ENCODE measurements around the gene MIGA1.

MIGA1 gene

GRCh38 chr1:77925518-77925917, 146.1 kb downstream of the MIGA1 start:
- DNase-seq (ENCODE audit: low read depth) = no peak

GRCh38 chr1:77925956-77926355, 146.5 kb downstream of the MIGA1 start:
- no peak for DNase-seq (ENCODE audit: low read depth)

- DNase-seq (ENCODE audit: low read depth) = no peak
These were observed 147.3 kb downstream of the MIGA1 start for GRCh38 chr1:77926561-77927357.

- DNase-seq (ENCODE audit: low read depth) = no peak
These were observed 148.0 kb downstream of the MIGA1 start for GRCh38 chr1:77927414-77927813.

Data from stimulated activated CD8-positive, alpha-beta memory T cell treated with anti-CD3 and anti-CD28 coated beads, Interleukin-12 subunit alpha, Interleukin-12 subunit beta, amount 100 ng/mL, for 4 hours (primary cell).